ENCODE measurements around the gene LAMA2. TPM values are rescaled to one million over a fixed set of nuclear protein-coding genes. Genes with fewer than 3 reads are reported as not detected.

LAMA2 gene
- total RNA-seq, 2 donors from 2014 or later = 3.6 to 7.5 TPM

DNA sequence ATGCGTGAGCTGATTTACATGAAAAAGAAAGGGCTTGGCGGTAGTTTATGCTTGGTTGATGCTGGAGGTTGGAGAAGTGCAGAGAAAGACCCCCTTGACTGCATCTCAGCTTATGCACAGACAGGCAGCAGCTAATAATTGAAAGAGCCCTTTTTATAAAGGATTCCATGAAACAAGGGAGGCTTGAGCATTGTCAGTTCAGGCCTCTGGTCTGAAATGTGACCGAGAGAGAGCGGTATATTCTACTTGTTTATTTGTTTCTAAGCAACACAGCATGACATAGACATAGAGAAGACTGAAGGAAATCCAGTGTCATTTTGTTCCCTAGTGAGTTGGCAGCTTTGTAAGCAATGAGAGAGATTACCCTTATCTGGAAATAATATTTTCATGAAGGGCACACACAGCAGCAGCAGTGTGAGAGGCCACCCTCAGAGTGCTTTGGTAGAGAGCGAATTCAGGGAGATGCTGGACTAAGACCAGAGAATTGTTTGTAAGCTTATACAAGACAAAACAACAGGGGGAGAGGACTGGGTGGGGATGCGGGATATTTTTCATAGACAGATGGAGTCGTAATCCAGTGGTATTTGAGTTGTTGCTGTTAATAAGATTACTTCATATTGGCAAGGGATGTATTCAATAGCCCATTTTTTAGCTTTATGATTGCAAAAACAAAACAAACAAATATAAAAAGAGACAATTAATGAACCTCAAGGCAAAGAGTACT lies 34.6 kb upstream of the LAMA2 start:
- no peak for DNase-seq

GRCh38 chr6:128855581-128856085 lies 27.3 kb upstream of the LAMA2 start:
- no peak for DNase-seq
- H3K9me3 ChIP-seq = no peaks in the 10 kb centered on the region
- no peaks in the 10 kb centered on the region for H3K27me3 ChIP-seq
- no peak overlapping the region for H3K9ac ChIP-seq (ENCODE audit: low read depth in 2 of 2, low read length in 2 of 2)
- no peaks in the 10 kb centered on the region for H3K4me1 ChIP-seq
- H3K36me3 ChIP-seq = no peaks in the 10 kb centered on the region
- H3K4me3 ChIP-seq = no peak overlapping the region
- TF ChIP-seq, protein P1, sequence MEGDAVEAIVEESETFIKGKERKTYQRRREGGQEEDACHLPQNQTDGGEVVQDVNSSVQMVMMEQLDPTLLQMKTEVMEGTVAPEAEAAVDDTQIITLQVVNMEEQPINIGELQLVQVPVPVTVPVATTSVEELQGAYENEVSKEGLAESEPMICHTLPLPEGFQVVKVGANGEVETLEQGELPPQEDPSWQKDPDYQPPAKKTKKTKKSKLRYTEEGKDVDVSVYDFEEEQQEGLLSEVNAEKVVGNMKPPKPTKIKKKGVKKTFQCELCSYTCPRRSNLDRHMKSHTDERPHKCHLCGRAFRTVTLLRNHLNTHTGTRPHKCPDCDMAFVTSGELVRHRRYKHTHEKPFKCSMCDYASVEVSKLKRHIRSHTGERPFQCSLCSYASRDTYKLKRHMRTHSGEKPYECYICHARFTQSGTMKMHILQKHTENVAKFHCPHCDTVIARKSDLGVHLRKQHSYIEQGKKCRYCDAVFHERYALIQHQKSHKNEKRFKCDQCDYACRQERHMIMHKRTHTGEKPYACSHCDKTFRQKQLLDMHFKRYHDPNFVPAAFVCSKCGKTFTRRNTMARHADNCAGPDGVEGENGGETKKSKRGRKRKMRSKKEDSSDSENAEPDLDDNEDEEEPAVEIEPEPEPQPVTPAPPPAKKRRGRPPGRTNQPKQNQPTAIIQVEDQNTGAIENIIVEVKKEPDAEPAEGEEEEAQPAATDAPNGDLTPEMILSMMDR (IDR thresholded peaks at IDR 0.05) = no peak
- no peak overlapping the region for H3K27ac ChIP-seq
- intact Hi-C loops (cut with DNase I) = no loop called here

More for the DNA sequence above, 34.6 kb upstream of the LAMA2 start:
- H3K27me3 ChIP-seq = no peaks in the 10 kb centered on the region
- no peak overlapping the region for H3K9ac ChIP-seq (ENCODE audit: low read depth in 2 of 2, low read length in 2 of 2)
- no peaks in the 10 kb centered on the region for H3K4me1 ChIP-seq
- TF ChIP-seq, protein P1 (IDR thresholded peaks at IDR 0.05) = no peak
- no peak overlapping the region for H3K27ac ChIP-seq
- no peaks in the 10 kb centered on the region for H3K36me3 ChIP-seq
- H3K4me3 ChIP-seq = no peak overlapping the region
- intact Hi-C loops (cut with DNase I) = no loop called here
- no peaks in the 10 kb centered on the region for H3K9me3 ChIP-seq

DNA sequence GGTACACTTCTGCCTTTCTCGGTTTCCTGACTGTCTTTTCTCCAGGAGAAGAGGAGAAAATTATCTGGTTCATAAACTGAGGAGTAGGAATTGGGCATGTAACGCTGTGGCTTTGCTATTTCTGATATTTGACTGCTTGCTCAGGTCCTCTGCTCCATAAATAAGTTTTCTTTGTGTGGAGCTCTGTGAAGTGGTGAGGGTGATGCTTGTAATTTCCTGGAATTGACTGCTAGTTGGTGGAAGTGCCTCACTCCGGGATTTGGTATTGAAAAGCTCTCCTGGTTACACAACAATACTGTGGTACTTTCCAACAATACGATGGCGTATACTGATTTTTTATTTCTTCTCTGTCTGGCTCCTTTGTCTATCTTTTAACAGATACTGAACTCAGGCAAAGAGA lies 25.1 kb upstream of the LAMA2 start:
- no peak for DNase-seq
- H3K27ac ChIP-seq = no peak overlapping the region
- no peaks in the 10 kb centered on the region for H3K36me3 ChIP-seq
- H3K27me3 ChIP-seq = no peaks in the 10 kb centered on the region
- H3K9ac ChIP-seq (ENCODE audit: low read depth in 2 of 2, low read length in 2 of 2) = no peak overlapping the region
- H3K4me3 ChIP-seq = no peak overlapping the region
- H3K9me3 ChIP-seq = no peaks in the 10 kb centered on the region
- H3K4me1 ChIP-seq = no peaks in the 10 kb centered on the region
- TF ChIP-seq, protein P1 (IDR thresholded peaks at IDR 0.05) = no peak
- intact Hi-C loops (cut with DNase I) = no loop called here

GRCh38 chr6:128860782-128861181 lies 22.2 kb upstream of the LAMA2 start:
- H3K9me3 ChIP-seq = no peaks in the 10 kb centered on the region
- no peak overlapping the region for H3K27ac ChIP-seq
- no peaks in the 10 kb centered on the region for H3K27me3 ChIP-seq
- intact Hi-C loops (cut with DNase I) = no loop called here
- no peaks in the 10 kb centered on the region for H3K36me3 ChIP-seq
- no peak overlapping the region for H3K4me3 ChIP-seq
- TF ChIP-seq, protein P1 (IDR thresholded peaks at IDR 0.05) = no peak
- H3K9ac ChIP-seq (ENCODE audit: low read depth in 2 of 2, low read length in 2 of 2) = no peak overlapping the region
- DNase-seq = no peak
- no peaks in the 10 kb centered on the region for H3K4me1 ChIP-seq

- Histone ChIP-seq H3K9me3 (no peaks in the 10 kb centered on the region), H3K9ac (ENCODE audit: low read depth in 2 of 2, low read length in 2 of 2) (no peak overlapping the region), H3K4me3 (no peak overlapping the region), H3K36me3 (no peaks in the 10 kb centered on the region), H3K4me1 (no peaks in the 10 kb centered on the region), H3K27me3 (no peaks in the 10 kb centered on the region), H3K27ac (no peak overlapping the region)
- intact Hi-C loops (cut with DNase I) = no loop called here
- DNase-seq = no peak
- TF ChIP-seq, protein P1 (IDR thresholded peaks at IDR 0.05) = no peak
These were observed 19.0 kb upstream of the LAMA2 start for GRCh38 chr6:128863983-128864382.

Measured in colonic mucosa (tissue), 4 donors.